HEK293 (cell line): Measurements from ENCODE around the gene GBP1.

Source experiments
- KLF10 ChIP-seq: fragments of 450-650 bp; IDR thresholded peaks from 2 replicates; pipeline ENCODE4 v1.5.1; 2018; ENCODE audit warnings: missing biosample characterization, mild to moderate bottlenecking, missing genetic modification characterization
- YY1 ChIP-seq: fragments of 450-650 bp; formaldehyde crosslinking; IDR thresholded peaks from 2 replicates; pipeline ENCODE4 v1.5.1; 2018; ENCODE audit warnings: missing biosample characterization, missing genetic modification characterization
- ZBTB7A ChIP-seq: fragments of 450-650 bp; formaldehyde crosslinking; IDR thresholded peaks from 2 replicates; pipeline ENCODE4 v1.5.1; 2016; ENCODE audit warnings: low read depth, missing biosample characterization, missing genetic modification characterization
- ZNF114 ChIP-seq: fragments of 450-650 bp; formaldehyde crosslinking; IDR thresholded peaks from 2 replicates; pipeline ENCODE4 v1.5.0; 2017; ENCODE audit warnings: missing biosample characterization, missing genetic modification characterization
- ZNF140 ChIP-seq: fragments of 450-650 bp; formaldehyde crosslinking; IDR thresholded peaks from 2 replicates; pipeline ENCODE4 v1.5.1; 2016; ENCODE audit warnings: missing biosample characterization, missing genetic modification characterization
- ZNF146 ChIP-seq: fragments of 450-650 bp; formaldehyde crosslinking; IDR thresholded peaks from 2 replicates; pipeline ENCODE4 v1.5.1; 2016; ENCODE audit warnings: missing biosample characterization, missing genetic modification characterization
- ZNF274 ChIP-seq, 2 experiments: fragments of 200-500 bp in 1 of 2; fragments of 450-650 bp in 1 of 2; sonication (Bioruptor generic) in 1 of 2; formaldehyde crosslinking in 1 of 2; IDR thresholded peaks; 2 replicates each; pipeline versions ENCODE4 v1.5.1 to v1.6.1; 2014 to 2016; ENCODE audit warnings: borderline replicate concordance in 1 of 2, inconsistent platforms in 1 of 2, low read length in 1 of 2, missing biosample characterization in 1 of 2, missing genetic modification characterization in 1 of 2
- ZNF791 ChIP-seq: fragments of 450-650 bp; formaldehyde crosslinking; IDR thresholded peaks from 2 replicates; pipeline ENCODE4 v1.5.1; 2016; ENCODE audit warnings: missing biosample characterization, missing genetic modification characterization
- TF ChIP-seq, protein P1 (sequence below): fragments of 450-650 bp; formaldehyde crosslinking; IDR thresholded peaks from 2 replicates; pipeline ENCODE4 v1.5.1; 2016; ENCODE audit warnings: missing biosample characterization, missing genetic modification characterization
- TF ChIP-seq, protein P2 (sequence below): fragments of 450-650 bp; formaldehyde crosslinking; IDR thresholded peaks from 2 replicates; pipeline ENCODE4 v1.5.1; 2016; ENCODE audit warnings: missing biosample characterization, missing genetic modification characterization, low read depth
- TF ChIP-seq, protein P3 (sequence below): fragments of 450-650 bp; formaldehyde crosslinking; IDR thresholded peaks from 2 replicates; pipeline ENCODE4 v1.5.1; 2016; ENCODE audit warnings: missing biosample characterization, missing genetic modification characterization
- TF ChIP-seq, protein P4 (sequence below): fragments of 450-650 bp; formaldehyde crosslinking; IDR thresholded peaks from 2 replicates; pipeline ENCODE4 v1.5.1; 2016; ENCODE audit warnings: missing biosample characterization, missing genetic modification characterization
- TF ChIP-seq, protein P5 (sequence below): fragments of 450-650 bp; formaldehyde crosslinking; IDR thresholded peaks from 2 replicates; pipeline ENCODE4 v1.5.1; 2016; ENCODE audit warnings: missing biosample characterization, missing genetic modification characterization

DNA sequence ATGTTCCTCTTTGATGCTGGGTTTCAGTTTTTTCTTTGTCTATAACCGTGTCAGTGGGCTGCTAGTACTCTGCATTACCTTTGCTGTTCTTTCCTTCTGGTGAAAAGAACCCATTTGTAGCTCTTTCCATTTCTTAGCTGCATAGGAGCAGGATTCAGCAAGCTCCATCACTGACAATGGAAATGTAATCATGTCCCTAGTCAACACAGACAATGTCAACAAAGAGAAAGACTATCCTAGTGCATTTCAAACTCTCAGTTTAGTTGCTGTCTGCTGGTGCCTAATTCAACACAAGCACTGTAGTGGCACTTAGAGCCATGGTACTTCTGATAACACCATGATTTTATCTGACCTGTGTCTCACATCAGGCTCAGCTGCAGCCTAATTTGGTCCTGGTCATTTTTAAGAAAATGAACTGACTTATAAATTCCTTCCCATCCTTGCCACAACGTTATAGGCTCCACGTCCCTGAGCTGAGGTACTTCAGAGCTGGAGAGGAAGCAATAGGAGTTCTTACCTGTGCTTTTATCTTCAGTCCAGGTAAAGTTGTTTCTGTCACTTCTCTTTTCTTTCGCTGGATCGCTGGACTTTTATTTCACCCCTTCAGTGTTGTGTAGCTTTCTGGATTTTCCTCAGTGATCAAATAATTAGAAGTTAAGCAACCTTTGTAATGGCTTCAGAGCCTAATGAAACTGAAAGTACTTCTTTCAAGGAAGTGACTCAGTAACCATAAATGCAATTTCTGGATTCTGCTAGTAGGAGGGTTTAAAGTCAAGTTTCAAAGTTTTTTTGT lies 42.6 kb downstream of the GBP1 start, which contains the start of gene GBP3:
- TF ChIP-seq, protein P1, sequence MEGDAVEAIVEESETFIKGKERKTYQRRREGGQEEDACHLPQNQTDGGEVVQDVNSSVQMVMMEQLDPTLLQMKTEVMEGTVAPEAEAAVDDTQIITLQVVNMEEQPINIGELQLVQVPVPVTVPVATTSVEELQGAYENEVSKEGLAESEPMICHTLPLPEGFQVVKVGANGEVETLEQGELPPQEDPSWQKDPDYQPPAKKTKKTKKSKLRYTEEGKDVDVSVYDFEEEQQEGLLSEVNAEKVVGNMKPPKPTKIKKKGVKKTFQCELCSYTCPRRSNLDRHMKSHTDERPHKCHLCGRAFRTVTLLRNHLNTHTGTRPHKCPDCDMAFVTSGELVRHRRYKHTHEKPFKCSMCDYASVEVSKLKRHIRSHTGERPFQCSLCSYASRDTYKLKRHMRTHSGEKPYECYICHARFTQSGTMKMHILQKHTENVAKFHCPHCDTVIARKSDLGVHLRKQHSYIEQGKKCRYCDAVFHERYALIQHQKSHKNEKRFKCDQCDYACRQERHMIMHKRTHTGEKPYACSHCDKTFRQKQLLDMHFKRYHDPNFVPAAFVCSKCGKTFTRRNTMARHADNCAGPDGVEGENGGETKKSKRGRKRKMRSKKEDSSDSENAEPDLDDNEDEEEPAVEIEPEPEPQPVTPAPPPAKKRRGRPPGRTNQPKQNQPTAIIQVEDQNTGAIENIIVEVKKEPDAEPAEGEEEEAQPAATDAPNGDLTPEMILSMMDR (tag by site-specific recombination), result no peak
- TF ChIP-seq ZNF140 (tag by site-specific recombination), result no peak
- TF ChIP-seq, protein P2, sequence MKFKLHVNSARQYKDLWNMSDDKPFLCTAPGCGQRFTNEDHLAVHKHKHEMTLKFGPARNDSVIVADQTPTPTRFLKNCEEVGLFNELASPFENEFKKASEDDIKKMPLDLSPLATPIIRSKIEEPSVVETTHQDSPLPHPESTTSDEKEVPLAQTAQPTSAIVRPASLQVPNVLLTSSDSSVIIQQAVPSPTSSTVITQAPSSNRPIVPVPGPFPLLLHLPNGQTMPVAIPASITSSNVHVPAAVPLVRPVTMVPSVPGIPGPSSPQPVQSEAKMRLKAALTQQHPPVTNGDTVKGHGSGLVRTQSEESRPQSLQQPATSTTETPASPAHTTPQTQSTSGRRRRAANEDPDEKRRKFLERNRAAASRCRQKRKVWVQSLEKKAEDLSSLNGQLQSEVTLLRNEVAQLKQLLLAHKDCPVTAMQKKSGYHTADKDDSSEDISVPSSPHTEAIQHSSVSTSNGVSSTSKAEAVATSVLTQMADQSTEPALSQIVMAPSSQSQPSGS (tag by site-specific recombination), result no peak
- TF ChIP-seq, protein P3, sequence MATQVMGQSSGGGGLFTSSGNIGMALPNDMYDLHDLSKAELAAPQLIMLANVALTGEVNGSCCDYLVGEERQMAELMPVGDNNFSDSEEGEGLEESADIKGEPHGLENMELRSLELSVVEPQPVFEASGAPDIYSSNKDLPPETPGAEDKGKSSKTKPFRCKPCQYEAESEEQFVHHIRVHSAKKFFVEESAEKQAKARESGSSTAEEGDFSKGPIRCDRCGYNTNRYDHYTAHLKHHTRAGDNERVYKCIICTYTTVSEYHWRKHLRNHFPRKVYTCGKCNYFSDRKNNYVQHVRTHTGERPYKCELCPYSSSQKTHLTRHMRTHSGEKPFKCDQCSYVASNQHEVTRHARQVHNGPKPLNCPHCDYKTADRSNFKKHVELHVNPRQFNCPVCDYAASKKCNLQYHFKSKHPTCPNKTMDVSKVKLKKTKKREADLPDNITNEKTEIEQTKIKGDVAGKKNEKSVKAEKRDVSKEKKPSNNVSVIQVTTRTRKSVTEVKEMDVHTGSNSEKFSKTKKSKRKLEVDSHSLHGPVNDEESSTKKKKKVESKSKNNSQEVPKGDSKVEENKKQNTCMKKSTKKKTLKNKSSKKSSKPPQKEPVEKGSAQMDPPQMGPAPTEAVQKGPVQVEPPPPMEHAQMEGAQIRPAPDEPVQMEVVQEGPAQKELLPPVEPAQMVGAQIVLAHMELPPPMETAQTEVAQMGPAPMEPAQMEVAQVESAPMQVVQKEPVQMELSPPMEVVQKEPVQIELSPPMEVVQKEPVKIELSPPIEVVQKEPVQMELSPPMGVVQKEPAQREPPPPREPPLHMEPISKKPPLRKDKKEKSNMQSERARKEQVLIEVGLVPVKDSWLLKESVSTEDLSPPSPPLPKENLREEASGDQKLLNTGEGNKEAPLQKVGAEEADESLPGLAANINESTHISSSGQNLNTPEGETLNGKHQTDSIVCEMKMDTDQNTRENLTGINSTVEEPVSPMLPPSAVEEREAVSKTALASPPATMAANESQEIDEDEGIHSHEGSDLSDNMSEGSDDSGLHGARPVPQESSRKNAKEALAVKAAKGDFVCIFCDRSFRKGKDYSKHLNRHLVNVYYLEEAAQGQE (tag by site-specific recombination), result no peak
- no peak for TF ChIP-seq ZBTB7A
- TF ChIP-seq ZNF791 (tag by site-specific recombination), result no peak
- no peak for TF ChIP-seq ZNF114 (tag by site-specific recombination)
- no peak for TF ChIP-seq ZNF274 (IDR thresholded peaks at IDR 0.05; ENCODE audit: low read length)
- no peak for TF ChIP-seq ZNF274 (tag by site-specific recombination; IDR thresholded peaks at IDR 0.05; ENCODE audit: borderline replicate concordance)
- TF ChIP-seq, protein P4, sequence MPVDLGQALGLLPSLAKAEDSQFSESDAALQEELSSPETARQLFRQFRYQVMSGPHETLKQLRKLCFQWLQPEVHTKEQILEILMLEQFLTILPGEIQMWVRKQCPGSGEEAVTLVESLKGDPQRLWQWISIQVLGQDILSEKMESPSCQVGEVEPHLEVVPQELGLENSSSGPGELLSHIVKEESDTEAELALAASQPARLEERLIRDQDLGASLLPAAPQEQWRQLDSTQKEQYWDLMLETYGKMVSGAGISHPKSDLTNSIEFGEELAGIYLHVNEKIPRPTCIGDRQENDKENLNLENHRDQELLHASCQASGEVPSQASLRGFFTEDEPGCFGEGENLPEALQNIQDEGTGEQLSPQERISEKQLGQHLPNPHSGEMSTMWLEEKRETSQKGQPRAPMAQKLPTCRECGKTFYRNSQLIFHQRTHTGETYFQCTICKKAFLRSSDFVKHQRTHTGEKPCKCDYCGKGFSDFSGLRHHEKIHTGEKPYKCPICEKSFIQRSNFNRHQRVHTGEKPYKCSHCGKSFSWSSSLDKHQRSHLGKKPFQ, result no peak
- TF ChIP-seq, protein P5, sequence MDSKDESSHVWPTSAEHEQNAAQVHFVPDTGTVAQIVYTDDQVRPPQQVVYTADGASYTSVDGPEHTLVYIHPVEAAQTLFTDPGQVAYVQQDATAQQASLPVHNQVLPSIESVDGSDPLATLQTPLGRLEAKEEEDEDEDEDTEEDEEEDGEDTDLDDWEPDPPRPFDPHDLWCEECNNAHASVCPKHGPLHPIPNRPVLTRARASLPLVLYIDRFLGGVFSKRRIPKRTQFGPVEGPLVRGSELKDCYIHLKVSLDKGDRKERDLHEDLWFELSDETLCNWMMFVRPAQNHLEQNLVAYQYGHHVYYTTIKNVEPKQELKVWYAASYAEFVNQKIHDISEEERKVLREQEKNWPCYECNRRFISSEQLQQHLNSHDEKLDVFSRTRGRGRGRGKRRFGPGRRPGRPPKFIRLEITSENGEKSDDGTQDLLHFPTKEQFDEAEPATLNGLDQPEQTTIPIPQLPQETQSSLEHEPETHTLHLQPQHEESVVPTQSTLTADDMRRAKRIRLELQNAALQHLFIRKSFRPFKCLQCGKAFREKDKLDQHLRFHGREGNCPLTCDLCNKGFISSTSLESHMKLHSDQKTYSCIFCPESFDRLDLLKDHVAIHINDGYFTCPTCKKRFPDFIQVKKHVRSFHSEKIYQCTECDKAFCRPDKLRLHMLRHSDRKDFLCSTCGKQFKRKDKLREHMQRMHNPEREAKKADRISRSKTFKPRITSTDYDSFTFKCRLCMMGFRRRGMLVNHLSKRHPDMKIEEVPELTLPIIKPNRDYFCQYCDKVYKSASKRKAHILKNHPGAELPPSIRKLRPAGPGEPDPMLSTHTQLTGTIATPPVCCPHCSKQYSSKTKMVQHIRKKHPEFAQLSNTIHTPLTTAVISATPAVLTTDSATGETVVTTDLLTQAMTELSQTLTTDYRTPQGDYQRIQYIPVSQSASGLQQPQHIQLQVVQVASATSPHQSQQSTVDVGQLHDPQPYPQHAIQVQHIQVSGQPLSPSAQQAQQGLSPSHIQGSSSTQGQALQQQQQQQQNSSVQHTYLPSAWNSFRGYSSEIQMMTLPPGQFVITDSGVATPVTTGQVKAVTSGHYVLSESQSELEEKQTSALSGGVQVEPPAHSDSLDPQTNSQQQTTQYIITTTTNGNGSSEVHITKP (tag by site-specific recombination), result no peak
- TF ChIP-seq ZNF146 (tag by site-specific recombination), result no peak
- TF ChIP-seq KLF10 (tag by site-specific recombination), result no peak
- TF ChIP-seq YY1 (tag by site-specific recombination), result no peak
